GM18502 (cell line): ENCODE measurements around the gene NDUFS4.
"Not testable (repeated sequence)": the region's sequence is repeated elsewhere in the genome, so short reads cannot be mapped to it uniquely, and the experiment has no call there.

Experiments
- ATAC-seq: cut with Tn5 transposase; IDR thresholded peaks from one replicate; pipeline ENCODE4 v1.9.1; 2021; ENCODE audit warnings: mild to moderate bottlenecking; ENCODE audit not compliant: unreplicated experiment, poor library complexity

The NDUFS4 gene

GRCh38 chr5:53571403-53571802 lies 11.0 kb downstream of the NDUFS4 start:
- ATAC-seq, result no peak

DNA sequence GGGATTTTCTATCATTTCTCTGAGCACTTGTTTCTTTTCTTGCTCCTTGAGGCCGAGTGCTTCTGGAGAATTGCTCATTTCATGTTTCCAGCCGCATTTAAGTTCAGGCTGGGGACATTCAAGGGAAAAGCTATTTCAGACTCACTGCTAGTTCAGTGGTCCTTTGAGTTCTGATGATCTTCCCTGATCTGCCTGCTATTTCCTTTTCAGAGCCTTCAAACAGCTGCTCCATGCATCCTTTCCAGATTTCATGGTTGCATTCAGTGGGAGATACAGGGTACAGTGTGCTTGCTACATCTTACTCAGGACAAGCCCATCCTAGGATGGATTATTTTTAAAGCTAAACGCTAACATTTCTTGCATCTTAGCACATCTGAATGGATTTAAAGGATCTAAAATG lies 14.7 kb downstream of the NDUFS4 start:
- no peak for ATAC-seq

- no peak for ATAC-seq
These were observed 15.4 kb downstream of the NDUFS4 start for GRCh38 chr5:53575831-53576230.

DNA sequence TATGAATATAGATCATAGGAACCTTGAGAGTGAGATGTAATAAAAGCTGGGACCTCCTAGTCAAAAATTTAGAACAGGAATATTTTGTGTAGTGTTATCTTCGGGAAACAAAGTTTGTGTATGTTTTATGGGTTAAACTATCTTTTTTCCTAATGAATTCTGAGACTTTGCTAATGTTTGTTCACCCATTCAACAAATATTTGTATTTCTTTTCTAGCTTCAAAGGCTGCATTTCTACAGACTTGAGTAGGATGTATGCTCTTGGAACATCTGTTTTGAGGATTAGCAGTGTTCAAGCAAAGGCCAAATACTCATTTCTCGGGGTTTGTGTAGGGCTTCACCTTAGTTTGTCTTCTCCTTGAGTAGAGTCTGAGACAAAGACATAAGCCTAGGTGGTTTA lies 16.2 kb downstream of the NDUFS4 start:
- ATAC-seq, result no peak

GRCh38 chr5:53578854-53579253 lies 18.4 kb downstream of the NDUFS4 start:
- ATAC-seq, result no peak

DNA sequence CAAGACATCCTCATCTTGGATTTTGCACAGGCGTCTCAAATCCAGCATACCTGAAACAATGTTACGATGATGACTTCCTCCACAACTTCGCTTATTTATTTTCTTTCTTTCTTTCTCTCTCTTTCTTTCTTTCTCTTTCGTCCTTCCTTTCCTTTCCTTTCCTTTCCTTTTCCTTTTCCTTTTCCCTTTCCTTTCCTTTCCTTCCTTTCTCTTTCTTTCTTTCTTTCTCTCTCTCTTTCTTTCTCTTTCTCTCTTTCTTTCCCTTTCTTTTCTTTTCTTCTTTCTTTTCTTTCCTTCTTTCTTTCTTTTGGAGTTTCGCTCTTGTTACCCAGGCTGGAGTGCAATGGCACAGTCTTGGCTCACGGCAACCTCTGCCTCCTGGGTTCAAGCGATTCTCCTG lies 20.1 kb downstream of the NDUFS4 start:
- no peak for ATAC-seq

GRCh38 chr5:53582225-53582624 lies 21.8 kb downstream of the NDUFS4 start:
- no peak for ATAC-seq

GRCh38 chr5:53590759-53591158 lies 30.3 kb downstream of the NDUFS4 start:
- ATAC-seq, result no peak

DNA sequence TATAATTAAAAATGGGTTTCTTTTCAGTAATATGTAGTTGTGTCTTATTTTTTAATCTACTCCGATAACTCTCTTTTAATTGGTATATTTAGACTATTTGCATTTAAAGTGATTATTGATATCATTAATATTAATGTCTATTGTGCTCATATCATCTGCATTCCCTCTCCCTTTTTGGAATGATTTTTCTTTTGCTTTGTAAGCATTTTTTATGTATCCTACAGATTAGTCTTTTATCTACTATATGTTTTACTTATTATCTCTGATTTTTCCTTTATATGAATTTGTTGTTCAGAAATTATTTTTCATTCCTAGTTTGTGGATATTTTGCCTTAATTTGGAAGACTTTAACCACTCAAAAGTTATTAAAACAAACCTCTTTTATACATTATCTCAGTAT lies 34.0 kb downstream of the NDUFS4 start:
- ATAC-seq, result no peak

- ATAC-seq, result no peak
These were observed 37.5 kb downstream of the NDUFS4 start for GRCh38 chr5:53597894-53598293.

DNA sequence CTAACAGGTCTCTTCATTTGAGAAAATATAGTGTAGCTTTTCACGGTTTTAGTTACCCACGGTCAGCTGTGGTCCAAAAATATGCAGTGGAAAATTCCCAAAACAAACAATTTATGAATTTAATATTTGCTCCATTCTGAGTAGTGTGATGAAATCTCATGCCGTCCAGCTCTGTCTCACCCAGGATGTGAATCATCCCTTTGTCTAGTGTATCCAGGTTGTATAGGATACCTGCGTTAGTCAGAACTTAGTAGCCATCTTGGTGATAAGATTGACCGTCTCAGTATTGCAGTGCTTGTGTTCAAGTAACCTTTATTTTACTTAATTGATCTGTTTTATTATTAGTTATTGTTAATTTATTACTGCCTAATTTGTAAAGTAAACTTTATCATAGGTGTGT lies 41.1 kb downstream of the NDUFS4 start:
- no peak for ATAC-seq

GRCh38 chr5:53603009-53603687 lies 42.7 kb downstream of the NDUFS4 start:
- ATAC-seq, result no peak

DNA sequence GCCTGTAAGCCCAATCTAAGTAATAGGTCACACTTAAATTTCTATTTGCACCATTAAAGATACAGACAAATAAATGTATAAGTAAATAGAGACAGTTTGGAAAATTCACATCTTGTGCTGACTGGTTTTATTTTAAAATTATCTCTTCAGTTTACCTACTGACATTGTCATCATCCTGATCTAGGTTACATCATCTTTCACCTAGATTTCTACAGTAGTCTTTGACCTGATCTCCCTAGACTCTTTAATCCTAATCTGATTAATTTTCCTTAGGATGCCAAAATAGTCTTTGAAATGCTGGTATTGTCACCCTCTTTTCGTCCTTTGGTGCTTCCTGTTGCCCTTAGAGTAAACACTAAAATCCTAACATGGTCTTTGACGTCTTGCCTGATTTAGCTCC lies 43.9 kb downstream of the NDUFS4 start:
- no peak for ATAC-seq

DNA sequence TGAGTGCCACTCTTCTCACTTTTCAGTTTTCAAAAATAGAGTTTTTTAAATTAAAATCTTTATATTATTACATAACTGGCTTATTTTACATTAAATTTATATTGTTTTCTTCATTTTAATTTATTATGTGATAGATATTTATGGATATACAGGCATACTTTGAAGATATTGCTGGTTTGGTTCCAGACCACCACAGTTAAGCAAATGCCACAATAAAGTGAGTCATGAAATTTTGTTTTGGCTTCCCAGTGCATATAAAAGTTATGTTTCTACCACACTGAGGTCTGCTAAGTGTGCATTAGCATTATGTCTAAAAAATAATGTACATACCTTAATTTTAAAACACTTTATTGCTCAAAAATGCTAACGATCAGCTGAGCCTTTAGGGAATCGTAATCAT lies 47.4 kb downstream of the NDUFS4 start:
- ATAC-seq, result no peak

GRCh38 chr5:53608897-53609296 lies 48.5 kb downstream of the NDUFS4 start:
- not testable (repeated sequence) for ATAC-seq

GRCh38 chr5:53613061-53613460 lies 52.6 kb downstream of the NDUFS4 start:
- ATAC-seq, result no peak

DNA sequence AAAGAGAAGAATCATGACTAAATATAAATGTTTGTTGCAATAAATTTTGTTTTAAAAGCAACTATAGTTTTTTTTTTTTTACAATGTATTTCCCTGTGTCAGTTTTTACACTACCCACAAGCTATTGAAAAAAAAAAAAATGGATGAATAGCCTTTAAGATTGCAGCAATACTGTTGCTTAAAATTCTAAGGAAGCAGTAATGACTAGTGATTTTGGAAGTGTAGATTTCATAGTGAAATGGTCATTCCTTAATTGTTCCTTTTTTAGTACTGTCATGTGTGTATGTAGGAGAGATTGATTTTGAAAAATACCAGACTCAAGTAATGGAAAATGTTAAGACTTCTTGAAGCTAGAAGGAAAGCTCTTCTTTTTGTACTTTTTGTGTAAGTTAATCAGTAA lies 53.1 kb downstream of the NDUFS4 start:
- no peak for ATAC-seq

DNA sequence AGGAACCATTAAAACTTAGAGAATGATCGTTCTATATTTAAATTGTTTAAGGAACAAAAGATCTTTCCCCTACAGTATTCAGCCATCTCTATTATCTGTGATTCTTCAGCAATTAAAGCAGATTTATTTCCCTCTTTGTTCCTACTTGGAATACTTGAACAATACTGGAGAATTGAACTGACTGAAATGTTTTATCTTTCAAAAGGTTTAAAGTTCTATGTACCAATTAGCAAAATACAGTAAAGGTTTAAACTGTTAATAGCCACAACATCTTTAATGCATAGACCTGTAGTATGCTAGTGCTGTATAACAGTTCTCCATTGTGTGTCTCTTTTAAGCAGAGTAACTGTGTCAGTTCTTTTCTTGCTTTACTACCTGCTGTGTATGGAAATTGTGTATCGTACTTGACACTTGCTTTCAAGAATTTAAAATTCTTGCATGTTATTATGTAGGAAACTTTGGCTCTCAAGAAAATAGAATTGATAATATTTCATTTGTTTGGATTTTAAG lies 54.0 kb downstream of the NDUFS4 start:
- no peak for ATAC-seq

GRCh38 chr5:53616939-53617549 lies 56.6 kb downstream of the NDUFS4 start:
- ATAC-seq, result no peak

DNA sequence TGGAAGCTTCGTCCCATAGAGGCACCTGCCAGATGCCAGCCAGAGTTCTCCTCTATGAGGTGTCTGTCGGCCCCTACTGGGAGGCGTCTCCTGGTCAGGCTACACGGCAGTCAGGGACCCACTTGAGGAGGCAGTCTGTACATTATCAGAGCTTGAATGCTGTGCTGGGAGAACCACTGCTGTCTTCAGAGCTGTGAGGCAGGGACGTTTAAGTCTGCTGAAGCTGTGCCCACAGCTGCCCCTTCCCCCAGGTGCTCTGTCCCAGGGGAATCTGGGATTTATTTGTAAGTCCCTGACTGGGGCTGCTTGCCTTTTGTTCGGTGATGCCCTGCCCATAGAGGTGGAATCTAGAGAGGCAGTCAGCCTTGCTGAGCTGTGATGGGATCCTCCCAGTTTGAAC lies 70.8 kb downstream of the NDUFS4 start:
- no peak for ATAC-seq

DNA sequence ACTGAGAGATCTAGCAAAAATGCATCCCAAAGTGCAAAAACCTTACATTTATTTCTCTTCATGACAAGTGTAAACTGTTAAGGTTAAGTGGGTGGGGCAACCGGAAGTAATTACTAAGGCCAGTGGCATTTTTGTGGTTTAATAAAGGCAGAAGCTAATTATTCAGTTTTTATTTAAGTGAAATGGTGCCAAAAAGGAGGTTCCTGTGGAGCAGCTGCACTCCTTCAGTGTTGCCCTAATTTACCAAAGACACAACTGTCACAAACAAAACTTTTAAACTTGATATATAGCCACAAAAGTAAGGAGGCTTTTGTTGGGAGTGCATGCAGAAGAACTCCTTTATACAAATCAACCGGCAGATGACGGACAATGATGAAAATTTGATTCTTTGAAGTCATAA lies 81.6 kb downstream of the NDUFS4 start:
- ATAC-seq, result no peak

GRCh38 chr5:53643445-53643844 lies 83.0 kb downstream of the NDUFS4 start:
- no peak for ATAC-seq
